KMS-11 (cell line): Measurements from ENCODE around the gene SP9.

Experiments used
- H2AFZ ChIP-seq: fragments of 200-600 bp; sonication (generic); 2 replicates; pipeline ENCODE4 v1.6.1; 2016; ENCODE audit warnings: antibody characterized with exemption, mixed run types, low read depth
- H3K27ac ChIP-seq: fragments of 200-600 bp; sonication (generic); 2 replicates; pipeline ENCODE4 v1.6.1; 2016; ENCODE audit warnings: mild to moderate bottlenecking, mixed run types
- H3K27me3 ChIP-seq: fragments of 200-600 bp; sonication (generic); 2 replicates; pipeline ENCODE4 v1.6.1; 2017; ENCODE audit warnings: mild to moderate bottlenecking, low read depth, mixed run types, moderate library complexity; ENCODE audit not compliant: insufficient read depth
- H3K36me3 ChIP-seq: fragments of 200-600 bp; sonication (generic); 2 replicates; pipeline ENCODE4 v1.6.1; 2017; ENCODE audit warnings: mild to moderate bottlenecking, mixed run types; ENCODE audit not compliant: insufficient read depth
- H3K4me1 ChIP-seq: fragments of 200-600 bp; sonication (generic); 2 replicates; pipeline ENCODE4 v1.6.1; 2016; ENCODE audit warnings: mild to moderate bottlenecking, low read depth, mixed run types; ENCODE audit not compliant: poor library complexity, severe bottlenecking
- H3K4me2 ChIP-seq: fragments of 200-600 bp; sonication (generic); 2 replicates; pipeline ENCODE4 v1.7.0; 2016; ENCODE audit warnings: mild to moderate bottlenecking, mixed run types
- H3K4me3 ChIP-seq: fragments of 200-600 bp; sonication (generic); IDR thresholded peaks from 2 replicates; pipeline ENCODE4 v1.6.1; 2017; ENCODE audit warnings: low read depth, low read length, mixed read lengths; ENCODE audit not compliant: insufficient read depth
- H3K79me2 ChIP-seq: fragments of 200-600 bp; sonication (generic); 2 replicates; pipeline ENCODE4 v1.6.1; 2016; ENCODE audit warnings: low read depth, mixed run types; ENCODE audit not compliant: insufficient read depth
- H3K9ac ChIP-seq: fragments of 200-600 bp; sonication (generic); 2 replicates; pipeline ENCODE4 v1.6.1; 2016; ENCODE audit warnings: mild to moderate bottlenecking, mixed run types
- H4K20me1 ChIP-seq: fragments of 200-600 bp; sonication (generic); 2 replicates; pipeline ENCODE4 v1.6.1; 2016; ENCODE audit warnings: mild to moderate bottlenecking, mixed run types; ENCODE audit not compliant: insufficient read depth
- TF ChIP-seq, protein P1 (sequence below): fragments of 200-600 bp; sonication (generic); conservative IDR thresholded peaks from 2 replicates; pipeline ENCODE4 v1.6.1; 2017; ENCODE audit warnings: low read depth, mild to moderate bottlenecking, antibody characterized with exemption, low read length, moderate library complexity, mixed read lengths

The SP9 gene

GRCh38 chr2:174334781-174335251 lies at the start of gene SP9:
Gene SP9, plus strand, starts transcription at chr2:174334954. Its CDS starts 139 bp downstream, at chr2:174335093.
- Histone ChIP-seq H3K4me1 (peaks cover 12% of the 10 kb centered on the region), H4K20me1 (peaks cover 5% of the 10 kb centered on the region; the same call in 1 of the 2 replicates), H3K27ac (no peak within 1 kb of the TSS), H3K4me2 (no peak within 1 kb of the TSS), H3K9ac (no peak within 1 kb of the TSS), H3K27me3 (peaks cover 37% of the 10 kb centered on the region), H3K36me3 (no peaks in the 10 kb centered on the region), H2AFZ (no peak within 1 kb of the TSS), H3K4me3 (no peak within 1 kb of the TSS), H3K79me2 (no peaks in the 10 kb centered on the region)
- TF ChIP-seq, protein P1, sequence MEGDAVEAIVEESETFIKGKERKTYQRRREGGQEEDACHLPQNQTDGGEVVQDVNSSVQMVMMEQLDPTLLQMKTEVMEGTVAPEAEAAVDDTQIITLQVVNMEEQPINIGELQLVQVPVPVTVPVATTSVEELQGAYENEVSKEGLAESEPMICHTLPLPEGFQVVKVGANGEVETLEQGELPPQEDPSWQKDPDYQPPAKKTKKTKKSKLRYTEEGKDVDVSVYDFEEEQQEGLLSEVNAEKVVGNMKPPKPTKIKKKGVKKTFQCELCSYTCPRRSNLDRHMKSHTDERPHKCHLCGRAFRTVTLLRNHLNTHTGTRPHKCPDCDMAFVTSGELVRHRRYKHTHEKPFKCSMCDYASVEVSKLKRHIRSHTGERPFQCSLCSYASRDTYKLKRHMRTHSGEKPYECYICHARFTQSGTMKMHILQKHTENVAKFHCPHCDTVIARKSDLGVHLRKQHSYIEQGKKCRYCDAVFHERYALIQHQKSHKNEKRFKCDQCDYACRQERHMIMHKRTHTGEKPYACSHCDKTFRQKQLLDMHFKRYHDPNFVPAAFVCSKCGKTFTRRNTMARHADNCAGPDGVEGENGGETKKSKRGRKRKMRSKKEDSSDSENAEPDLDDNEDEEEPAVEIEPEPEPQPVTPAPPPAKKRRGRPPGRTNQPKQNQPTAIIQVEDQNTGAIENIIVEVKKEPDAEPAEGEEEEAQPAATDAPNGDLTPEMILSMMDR = no peak

DNA sequence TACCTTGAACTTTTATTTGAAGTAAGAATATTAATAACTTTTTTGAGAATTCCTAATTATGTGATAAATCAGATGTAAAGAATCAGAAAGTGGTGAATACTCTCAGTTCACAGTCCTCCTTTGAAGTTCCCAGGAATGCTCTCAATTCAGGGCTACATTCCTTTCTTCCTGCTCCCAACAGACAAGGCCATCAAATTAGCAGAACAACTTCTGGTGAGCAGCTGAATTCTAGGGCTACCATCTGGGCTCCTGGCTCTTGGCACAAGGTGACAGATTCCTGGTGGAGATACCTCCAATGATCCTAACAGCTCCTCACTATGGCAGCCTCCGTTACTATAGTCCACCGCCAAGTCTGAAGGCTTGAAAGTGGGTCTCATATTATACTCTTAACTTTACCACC lies 48.6 kb upstream of the SP9 start:
- Histone ChIP-seq H3K36me3 (no peaks in the 10 kb centered on the region), H3K4me2 (no peak overlapping the region), H3K4me3 (no peak overlapping the region), H2AFZ (no peak overlapping the region), H3K4me1 (no peaks in the 10 kb centered on the region), H4K20me1 (no peaks in the 10 kb centered on the region), H3K27ac (no peak overlapping the region), H3K79me2 (no peaks in the 10 kb centered on the region), H3K9ac (no peak overlapping the region), H3K27me3 (no peaks in the 10 kb centered on the region)
- TF ChIP-seq, protein P1 = no peak

DNA sequence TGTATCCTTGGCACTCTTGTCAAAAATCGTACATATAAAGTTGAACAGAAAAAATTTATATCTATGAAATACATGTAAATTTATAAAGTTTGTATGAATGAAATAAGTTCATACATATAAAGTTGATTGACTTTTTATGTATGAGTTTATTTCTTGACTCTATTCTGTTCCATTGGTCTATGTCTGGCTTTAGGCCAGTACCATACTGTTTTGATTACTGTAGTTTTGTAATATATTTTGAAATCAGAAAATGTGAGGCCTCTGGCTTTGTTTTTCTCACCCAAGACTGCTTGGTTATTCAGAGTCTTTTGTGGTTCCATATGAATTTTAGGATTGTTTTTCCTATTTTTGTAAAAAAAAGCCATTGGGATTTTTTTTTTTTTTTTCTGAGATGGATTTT lies 41.8 kb upstream of the SP9 start:
- H3K4me3 ChIP-seq = no peak overlapping the region
- no peaks in the 10 kb centered on the region for H3K27me3 ChIP-seq
- H3K4me2 ChIP-seq = no peak overlapping the region
- TF ChIP-seq, protein P1 = no peak
- no peak overlapping the region for H3K9ac ChIP-seq
- H3K27ac ChIP-seq = no peak overlapping the region
- no peaks in the 10 kb centered on the region for H4K20me1 ChIP-seq
- H3K36me3 ChIP-seq = no peaks in the 10 kb centered on the region
- H2AFZ ChIP-seq = no peak overlapping the region
- no peaks in the 10 kb centered on the region for H3K4me1 ChIP-seq
- no peaks in the 10 kb centered on the region for H3K79me2 ChIP-seq

DNA sequence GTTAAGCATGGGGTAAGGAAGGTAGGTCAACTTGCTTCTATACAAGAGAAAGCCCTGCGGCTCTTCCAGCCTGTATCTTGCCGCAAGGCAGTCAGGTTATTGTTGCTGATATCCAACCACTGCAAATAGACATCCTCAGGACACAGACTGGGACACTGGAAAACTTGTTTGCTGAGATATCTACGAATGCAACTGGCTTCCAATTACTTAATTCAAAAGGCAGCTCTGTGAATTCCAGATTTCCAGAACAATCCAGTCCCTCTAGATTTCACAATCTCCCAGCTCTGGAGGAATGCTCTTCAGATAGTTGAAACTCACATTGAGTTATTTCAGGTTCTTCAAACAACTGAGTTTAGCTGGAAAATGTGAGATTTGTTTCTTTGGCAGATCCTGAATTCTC lies 34.6 kb upstream of the SP9 start:
- no peaks in the 10 kb centered on the region for H4K20me1 ChIP-seq
- no peak overlapping the region for H3K4me2 ChIP-seq
- no peaks in the 10 kb centered on the region for H3K4me1 ChIP-seq
- H2AFZ ChIP-seq = no peak overlapping the region
- no peaks in the 10 kb centered on the region for H3K27me3 ChIP-seq
- H3K4me3 ChIP-seq = no peak overlapping the region
- H3K9ac ChIP-seq = no peak overlapping the region
- H3K36me3 ChIP-seq = no peaks in the 10 kb centered on the region
- TF ChIP-seq, protein P1 = no peak
- no peaks in the 10 kb centered on the region for H3K79me2 ChIP-seq
- H3K27ac ChIP-seq = no peak overlapping the region
